Activated naive CD4-positive, alpha-beta T cell treated with anti-CD3 and anti-CD28 coated beads, Interleukin-2, amount 50 U/mL, for 16 hours (primary cell): ENCODE data around the gene HBB.

Experiments used
- DNase-seq: peaks from one replicate; pipeline ENCODE4 v3.0.0-alpha.2; 2020

The HBB gene

DNA sequence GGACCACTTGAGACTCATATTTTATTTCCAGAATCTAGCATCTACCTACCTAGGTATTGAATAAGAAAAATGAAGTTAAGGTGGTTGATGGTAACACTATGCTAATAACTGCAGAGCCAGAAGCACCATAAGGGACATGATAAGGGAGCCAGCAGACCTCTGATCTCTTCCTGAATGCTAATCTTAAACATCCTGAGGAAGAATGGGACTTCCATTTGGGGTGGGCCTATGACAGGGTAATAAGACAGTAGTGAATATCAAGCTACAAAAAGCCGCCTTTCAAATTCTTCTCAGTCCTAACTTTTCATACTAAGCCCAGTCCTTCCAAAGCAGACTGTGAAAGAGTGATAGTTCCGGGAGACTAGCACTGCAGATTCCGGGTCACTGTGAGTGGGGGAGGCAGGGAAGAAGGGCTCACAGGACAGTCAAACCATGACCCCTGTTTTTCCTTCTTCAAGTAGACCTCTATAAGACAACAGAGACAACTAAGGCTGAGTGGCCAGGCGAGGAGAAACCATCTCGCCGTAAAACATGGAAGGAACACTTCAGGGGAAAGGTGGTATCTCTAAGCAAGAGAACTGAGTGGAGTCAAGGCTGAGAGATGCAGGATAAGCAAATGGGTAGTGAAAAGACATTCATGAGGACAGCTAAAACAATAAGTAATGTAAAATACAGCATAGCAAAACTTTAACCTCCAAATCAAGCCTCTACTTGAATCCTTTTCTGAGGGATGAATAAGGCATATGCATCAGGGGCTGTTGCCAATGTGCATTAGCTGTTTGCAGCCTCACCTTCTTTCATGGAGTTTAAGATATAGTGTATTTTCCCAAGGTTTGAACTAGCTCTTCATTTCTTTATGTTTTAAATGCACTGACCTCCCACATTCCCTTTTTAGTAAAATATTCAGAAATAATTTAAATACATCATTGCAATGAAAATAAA, 2.1 kb downstream of the HBB start:
- DNase-seq = no peak

DNA sequence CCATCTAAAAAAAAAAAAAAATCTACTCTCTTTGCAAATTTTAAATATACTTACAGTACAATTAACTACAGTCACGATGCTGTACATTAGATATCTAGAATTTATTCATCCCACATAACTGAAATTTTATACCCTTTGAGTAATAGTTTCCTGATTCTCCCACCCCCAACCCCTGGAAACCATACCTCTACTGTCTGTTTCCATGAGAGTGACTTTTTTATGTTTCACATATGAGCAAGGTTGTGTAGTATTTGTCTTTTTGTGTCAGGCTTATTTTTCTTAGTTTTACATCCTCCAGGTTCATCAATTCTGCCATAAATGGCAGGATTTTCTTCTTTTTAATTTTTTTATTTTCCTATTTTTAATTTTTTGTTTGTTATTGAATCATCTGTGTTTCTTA, 3.2 kb downstream of the HBB start:
- DNase-seq = no peak

DNA sequence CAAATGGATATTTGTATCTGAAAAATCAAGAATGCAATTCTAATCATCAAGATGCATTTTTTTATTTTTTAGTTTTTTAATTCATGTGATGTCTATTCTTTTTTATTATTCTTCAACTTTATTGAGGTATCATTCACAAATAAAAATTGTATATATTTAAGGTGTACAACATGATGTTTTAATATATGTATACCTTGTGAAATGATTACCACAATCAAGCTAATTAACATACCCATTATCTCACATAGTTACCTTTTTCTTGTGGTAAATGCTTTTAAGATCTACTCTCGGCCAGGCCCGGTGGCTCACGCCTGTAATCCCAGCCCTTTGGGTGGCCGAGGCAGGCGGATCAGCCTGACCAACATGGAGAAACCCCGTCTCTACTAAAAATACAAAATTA, 3.7 kb downstream of the HBB start:
- no peak for DNase-seq

DNA sequence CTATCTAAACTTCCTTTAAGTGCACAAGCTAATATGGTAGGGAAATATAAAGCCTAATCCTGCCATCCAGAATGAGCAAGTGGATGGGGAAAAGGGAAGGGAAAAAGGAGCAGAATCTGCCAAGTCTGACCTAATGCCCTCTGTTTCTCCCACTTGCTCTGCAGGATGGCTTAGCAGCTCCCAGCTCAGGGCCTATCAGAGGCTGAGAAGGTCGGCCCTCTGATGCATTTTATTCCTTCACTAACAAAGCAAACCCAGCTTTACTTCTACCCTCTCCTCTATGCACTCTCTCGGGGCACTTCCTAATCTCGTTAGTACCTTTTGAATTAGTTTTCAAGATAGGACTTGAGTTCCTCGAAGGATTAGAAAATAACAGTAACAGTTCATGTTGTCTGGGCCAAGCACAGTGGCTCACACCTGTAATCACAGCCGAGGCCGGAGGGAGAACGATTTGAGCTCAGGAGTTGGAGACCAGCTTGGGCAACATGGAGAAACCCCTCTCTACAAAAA, 16.4 kb downstream of the HBB start:
- no peak for DNase-seq

DNA sequence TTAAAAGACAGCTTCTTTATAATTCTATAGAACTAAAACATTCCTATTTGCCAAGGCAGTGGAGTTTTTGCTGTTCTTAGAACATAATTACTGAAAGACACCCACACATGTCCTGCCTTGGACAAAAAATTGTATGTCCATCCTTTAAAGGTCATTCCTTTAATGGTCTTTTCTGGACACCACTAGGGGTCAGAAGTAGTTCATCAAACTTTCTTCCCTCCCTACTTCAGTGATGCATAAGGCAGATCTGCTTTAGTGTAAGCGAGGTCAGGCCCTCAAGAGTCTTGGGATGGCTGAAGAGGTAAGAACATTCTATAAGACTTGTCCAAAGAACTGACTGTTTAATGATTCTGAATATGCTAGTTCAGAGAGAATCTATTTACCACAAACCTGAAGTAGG, 22.1 kb downstream of the HBB start:
- DNase-seq = no peak

DNA sequence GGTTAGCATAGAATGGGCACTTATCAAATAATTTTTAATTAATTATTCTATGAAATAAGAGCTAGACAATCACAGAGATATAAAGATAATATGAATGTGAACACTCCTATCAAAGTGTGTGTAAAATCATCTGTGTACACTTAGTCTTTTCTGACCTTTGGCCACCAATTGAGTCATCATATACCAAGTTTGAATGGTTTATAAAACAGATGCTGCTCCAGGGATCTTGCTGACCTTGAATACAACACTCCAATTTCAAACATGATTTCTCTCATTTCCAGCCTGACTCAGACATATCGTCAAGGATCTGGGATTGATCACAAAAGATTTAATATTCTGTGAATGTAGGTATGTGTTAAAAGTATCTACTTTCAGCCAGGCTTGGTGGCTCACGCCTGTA, 23.5 kb downstream of the HBB start:
- no peak for DNase-seq

DNA sequence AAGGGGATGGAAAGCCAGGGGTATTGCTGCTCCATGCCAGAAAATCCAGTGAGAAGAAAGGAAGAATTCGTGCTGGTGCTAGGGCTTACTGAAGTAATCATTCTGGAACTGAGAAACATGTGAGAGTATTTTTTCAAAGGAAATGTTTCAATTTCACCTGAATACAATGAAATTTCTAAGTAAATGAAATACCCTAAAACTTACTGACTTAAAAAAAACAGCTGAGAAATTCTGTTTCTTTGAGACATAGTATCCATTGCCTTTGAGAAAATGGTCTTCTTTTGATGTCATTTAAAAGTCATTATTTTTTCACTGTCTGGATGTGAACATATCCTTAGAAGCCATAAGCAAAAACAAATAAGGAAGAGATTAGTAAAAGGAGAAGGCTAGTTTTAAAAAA, 26.3 kb downstream of the HBB start, which contains the start of gene OR51V1:
Gene OR51V1 (minus strand): TSS at position 101 of the 400 bp plus-strand sequence. CDS start 0 bp downstream, at position 101.
- DNase-seq = no peak

DNA sequence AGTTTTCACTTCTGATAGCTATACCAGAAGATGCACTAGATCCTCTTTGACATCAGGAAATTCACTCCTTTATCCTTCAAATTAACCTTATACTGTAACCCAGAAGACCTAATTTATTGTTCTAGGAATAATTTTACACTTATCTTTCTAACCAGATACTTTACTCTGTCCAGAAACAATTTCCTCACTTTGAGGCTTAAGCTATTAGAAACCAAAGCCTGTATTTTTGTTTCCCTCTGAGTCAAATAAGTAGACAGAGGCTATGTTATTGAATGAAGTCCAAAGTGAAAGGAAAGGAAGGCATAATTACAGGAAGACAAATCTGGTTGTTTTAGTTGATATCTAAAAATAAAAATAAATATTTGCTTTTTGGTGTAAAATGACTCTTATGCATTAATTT, 28.6 kb downstream of the HBB start:
- DNase-seq = no peak

DNA sequence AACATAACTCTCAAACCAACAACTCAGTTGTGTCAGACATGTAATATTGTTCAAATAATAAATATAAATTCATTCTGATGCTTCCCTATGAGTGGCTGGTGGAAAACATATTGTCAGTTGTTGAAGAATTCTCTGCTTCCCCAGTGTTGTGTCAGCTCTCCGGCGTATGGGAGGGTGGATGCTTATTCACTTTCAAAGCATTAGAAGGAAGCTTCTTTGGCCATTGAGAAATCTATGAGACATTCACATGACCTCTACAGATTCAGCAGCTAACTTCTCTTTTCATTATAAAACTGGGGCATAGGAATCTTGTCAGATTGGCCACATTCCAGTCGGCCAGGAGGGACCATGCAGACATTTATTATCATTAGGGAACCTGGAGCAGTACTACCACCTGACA, 29.3 kb downstream of the HBB start:
- DNase-seq = no peak

DNA sequence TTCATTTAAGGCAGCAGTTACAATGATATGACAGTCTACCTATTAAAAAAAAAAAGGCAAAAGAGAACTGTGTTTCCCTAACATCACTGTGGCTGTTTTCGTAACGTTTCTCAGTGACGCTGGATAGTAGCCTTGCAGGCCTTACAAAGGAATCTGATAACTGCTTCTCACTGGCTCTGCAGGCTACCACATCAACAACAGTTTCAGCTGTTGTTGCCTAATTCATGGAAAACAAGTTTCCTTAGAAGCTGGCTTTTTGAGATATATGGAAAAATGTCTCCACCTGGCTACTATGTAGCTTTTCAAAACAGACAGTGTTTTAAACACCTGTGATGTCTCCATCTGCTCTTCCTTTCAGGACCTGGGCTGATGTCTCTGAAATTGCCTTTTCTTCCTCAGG, 30.1 kb downstream of the HBB start:
- DNase-seq = no peak

DNA sequence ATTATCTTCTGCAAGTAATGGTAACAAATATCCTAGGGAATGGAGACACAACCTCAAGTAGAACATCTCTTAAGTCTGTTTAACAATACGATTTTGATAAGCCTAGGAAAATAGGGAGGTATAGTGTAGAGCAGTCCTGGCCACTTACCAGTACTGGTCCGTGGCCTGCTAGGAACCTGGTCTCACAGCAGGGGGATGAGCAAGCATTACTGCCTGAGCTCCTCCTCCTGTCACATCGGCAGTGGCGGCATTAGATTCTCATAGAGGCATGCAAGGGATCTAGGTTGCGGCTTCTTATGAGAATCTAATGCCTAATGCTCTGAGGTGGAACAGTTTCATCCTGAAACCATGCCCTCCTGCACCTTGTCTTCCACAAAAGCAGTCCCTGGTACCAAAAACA, 30.8 kb downstream of the HBB start:
- DNase-seq = no peak

DNA sequence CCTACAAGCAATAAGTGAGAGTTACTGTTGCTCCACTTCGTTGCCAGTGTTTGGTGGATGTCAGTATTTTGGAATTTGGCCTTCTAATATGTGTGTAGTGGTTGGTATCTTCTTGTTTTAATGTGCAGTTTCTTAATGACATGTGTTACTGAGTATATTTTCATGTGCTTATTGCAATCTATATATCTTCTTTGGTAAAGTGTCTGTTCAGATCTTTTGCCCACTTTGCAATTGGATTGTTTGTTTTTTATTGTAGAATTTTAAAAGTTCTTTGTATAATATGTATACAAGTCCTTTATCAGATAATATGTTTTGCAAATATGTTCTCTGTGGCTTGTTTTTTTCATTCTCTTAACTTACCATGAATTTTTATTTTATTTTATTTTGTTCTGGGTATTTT, 34.1 kb downstream of the HBB start:
- no peak for DNase-seq

DNA sequence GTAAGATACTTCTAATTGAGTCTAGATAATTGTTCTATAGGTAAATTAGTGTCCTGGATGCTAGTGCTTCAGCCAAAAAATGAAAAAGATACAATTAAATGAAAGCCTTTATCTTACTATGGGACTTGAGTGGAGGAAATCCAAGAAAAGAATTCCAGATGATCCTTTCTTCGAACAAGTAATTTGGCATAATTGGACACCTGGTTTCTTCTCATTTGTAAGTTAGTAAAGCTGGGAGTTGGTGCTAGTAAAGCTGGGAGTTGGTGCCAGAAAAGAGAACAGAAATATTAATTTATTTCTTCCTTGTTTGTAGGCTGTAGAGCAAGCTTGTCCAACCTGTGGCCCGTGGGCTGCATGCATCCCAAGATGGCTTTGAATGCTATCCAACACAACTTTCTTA, 38.7 kb downstream of the HBB start:
- no peak for DNase-seq

DNA sequence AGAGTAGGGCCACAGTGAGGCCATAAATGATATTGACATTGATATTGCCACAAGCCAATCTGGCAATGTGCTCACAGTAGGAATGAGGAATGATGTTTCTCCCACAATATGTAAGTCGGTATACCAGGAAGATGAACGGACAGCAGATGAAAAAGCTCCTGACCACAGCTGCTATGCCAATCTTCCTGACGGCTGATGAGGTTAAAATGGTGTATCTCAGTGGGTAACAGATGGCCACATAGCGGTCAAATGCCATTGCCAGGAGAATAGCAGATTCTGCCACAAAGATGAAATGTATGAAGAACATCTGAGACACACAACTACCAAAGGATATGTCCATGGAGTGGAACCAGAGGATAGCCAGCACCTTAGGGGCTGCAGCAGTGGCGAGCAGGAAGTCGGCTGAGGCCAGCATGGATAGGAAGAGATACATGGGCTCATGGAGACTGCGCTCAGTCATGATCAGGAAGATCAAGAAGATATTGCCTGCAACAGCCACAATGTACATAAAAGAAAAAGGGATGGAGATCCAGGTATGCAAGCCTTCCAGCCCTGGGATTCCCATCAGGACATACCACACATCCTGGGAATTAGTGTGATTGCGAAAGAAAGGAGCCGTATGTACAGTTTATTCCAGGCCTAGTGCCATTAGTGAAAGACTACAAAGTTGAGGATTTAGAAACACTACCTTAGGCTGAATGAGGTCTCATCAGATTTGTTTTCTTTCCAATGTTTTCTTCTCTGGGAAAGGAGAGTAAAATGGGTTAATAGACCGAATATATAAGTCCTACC, 48.6 kb downstream of the HBB start:
- DNase-seq = no peak
